8988T (cell line): Measurements from ENCODE around the gene AVEN.

Experiments used
- DNase-seq: peaks from one replicate; pipeline ENCODE4 v3.0.0; 2011

The AVEN gene

GRCh38 chr15:33980159-33980558, 58.8 kb downstream of the AVEN start:
- DNase-seq, result no peak

- DNase-seq, result no peak
These were observed 63.9 kb downstream of the AVEN start for GRCh38 chr15:33975022-33975565.

GRCh38 chr15:33971811-33972210, 67.2 kb downstream of the AVEN start:
- DNase-seq, result no peak

GRCh38 chr15:33968821-33969220, 70.2 kb downstream of the AVEN start:
- no peak for DNase-seq

GRCh38 chr15:33968224-33968623, 70.8 kb downstream of the AVEN start, which contains the start of gene CHRM5:
CHRM5 (plus strand) TSS chr15:33968497; CDS start chr15:34062718, 94,221 bp downstream.
- DNase-seq, result no peak

GRCh38 chr15:33964665-33965040, 74.4 kb downstream of the AVEN start:
- no peak for DNase-seq

GRCh38 chr15:33963831-33964664, 75.0 kb downstream of the AVEN start:
- no peak for DNase-seq

GRCh38 chr15:33960549-33960935, 78.5 kb downstream of the AVEN start:
- DNase-seq, result no peak

- no peak for DNase-seq
These were observed 79.0 kb downstream of the AVEN start for GRCh38 chr15:33959844-33960548.

GRCh38 chr15:33956397-33956796, 82.6 kb downstream of the AVEN start:
- DNase-seq, result no peak

GRCh38 chr15:33955945-33956344, 83.1 kb downstream of the AVEN start:
- DNase-seq, result no peak

GRCh38 chr15:33946152-33946551, 92.9 kb downstream of the AVEN start:
- DNase-seq, result no peak

GRCh38 chr15:33941279-33942063, 97.5 kb downstream of the AVEN start:
- no peak for DNase-seq

- no peak for DNase-seq
These were observed 104.1 kb downstream of the AVEN start for GRCh38 chr15:33934921-33935320.

- no peak for DNase-seq
These were observed 104.6 kb downstream of the AVEN start for GRCh38 chr15:33934396-33934795.

GRCh38 chr15:33932734-33933133, 106.3 kb downstream of the AVEN start:
- DNase-seq, result no peak

GRCh38 chr15:33926260-33926659, 112.7 kb downstream of the AVEN start:
- DNase-seq, result no peak

- no peak for DNase-seq
These were observed 115.6 kb downstream of the AVEN start for GRCh38 chr15:33923446-33923845.

- DNase-seq, result no peak
These were observed 123.2 kb downstream of the AVEN start for GRCh38 chr15:33915571-33916407.

- DNase-seq, result no peak
These were observed 125.5 kb downstream of the AVEN start for GRCh38 chr15:33913459-33913858.

- DNase-seq, result no peak
These were observed 126.7 kb downstream of the AVEN start for GRCh38 chr15:33912326-33912725.

GRCh38 chr15:33910741-33911140, 128.3 kb downstream of the AVEN start:
- no peak for DNase-seq
